Measurements from ENCODE around the gene DLX4.

DLX4 gene

DNA sequence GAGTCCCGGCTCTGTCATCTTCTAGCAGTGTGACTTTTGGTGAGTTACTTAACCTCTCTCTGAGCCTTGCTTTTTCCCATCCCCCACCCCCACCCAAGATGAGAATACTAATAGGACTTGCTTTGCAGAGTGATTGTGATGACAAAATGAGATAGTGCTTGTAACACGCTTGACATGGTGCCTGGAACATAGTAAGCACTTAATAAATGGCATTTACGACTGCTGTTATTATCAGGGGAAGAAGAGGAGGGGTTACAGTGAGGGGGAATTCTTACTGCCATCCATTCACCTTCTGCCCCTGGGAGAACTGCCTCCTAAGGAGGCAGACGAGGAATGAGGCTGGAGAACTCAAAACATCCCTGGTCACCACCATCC is 7.8 kb downstream of the DLX4 start:
- H3K9me3 ChIP-seq (ENCODE audit: low read length): no peaks in the 10 kb centered on the region
- peaks cover 2% of the 10 kb centered on the region for H3K4me1 ChIP-seq (ENCODE audit: insufficient read depth, low read length)
- no peaks in the 10 kb centered on the region for H3K36me3 ChIP-seq (ENCODE audit: insufficient read depth, low read length)
- no peak overlapping the region for H2AFZ ChIP-seq (ENCODE audit: low read depth, low read length)
- H3K27me3 ChIP-seq (ENCODE audit: insufficient read depth, low read length): peaks cover 90% of the 10 kb centered on the region
- H3K4me3 ChIP-seq (ENCODE audit: low read length): no peak overlapping the region

DNA sequence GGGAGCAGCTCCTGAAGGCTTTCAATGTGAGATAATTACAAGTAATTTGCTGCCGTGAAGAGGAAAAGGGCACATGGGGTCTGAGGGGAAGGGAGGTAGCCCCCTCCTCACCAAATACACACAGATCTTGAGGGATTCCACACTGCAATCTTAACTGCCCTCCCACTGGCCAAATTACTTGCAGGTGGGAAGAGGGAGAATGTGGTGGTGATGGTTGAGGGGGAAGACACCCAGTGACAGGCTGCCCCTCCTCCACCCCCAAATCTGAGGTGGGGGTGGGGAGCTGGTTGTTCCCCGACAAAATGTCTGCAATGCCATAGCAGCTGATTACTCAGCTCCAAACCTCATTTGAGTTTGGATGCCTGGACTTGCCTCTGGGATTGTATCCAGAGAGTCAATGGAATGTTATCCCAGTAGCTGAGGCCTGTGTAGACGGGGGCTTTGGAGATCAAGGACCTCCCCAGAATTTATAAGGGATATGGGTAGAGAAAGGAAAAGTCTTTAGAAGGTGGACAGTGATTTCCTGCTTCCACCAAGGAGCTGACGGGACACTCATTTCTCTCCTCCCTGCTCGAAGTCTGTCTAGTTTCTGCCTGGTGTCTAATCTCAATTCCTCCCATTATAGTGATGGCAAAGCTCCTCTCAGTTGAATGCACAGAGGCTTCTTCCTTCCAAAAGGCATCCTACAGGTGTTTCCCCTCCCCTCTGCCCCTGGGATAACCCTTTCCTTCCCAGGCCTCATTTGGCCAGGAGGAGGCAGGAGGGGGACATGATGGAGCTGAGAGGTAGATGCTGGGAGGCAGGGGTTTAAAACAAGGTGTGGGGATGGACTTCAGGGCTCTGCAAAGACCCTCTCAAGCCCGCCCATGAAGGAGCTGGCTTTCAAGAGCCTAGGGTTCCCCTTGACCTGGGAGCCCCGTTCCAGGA is 8.7 kb downstream of the DLX4 start:
- H3K4me1 ChIP-seq (ENCODE audit: insufficient read depth, low read length): peaks cover under 1% of the 10 kb centered on the region
- peaks cover 87% of the 10 kb centered on the region for H3K27me3 ChIP-seq (ENCODE audit: insufficient read depth, low read length)

DNA sequence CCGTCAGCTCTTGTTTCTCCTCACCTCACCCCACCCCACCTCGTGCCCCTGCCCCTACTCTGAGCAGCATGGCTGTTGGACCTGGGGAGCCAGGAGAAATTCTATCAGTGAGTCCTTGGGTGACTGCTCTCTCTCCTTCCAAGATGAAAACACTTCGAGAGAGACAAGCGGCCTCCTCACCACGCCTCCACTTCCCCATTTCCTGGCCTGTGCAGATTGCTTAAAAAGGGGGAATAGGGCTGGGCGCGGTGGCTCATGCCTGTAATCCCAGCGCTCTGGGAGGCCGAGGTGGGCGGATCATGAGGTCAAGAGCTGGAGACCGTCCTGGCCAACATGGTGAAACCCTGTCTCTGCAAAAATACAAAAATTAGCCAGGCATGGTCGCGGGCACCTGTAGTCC is 9.5 kb downstream of the DLX4 start:
- peaks cover 79% of the 10 kb centered on the region for H3K27me3 ChIP-seq (ENCODE audit: insufficient read depth, low read length)
- no peak overlapping the region for H2AFZ ChIP-seq (ENCODE audit: low read depth, low read length)
- no peaks in the 10 kb centered on the region for H3K9me3 ChIP-seq (ENCODE audit: low read length)
- no peak overlapping the region for H3K4me3 ChIP-seq (ENCODE audit: low read length)
- H3K36me3 ChIP-seq (ENCODE audit: insufficient read depth, low read length): no peaks in the 10 kb centered on the region
- H3K4me1 ChIP-seq (ENCODE audit: insufficient read depth, low read length): no peaks in the 10 kb centered on the region

More for the DNA sequence above, 8.7 kb downstream of the DLX4 start:
- H3K4me3 ChIP-seq (ENCODE audit: low read length): no peak overlapping the region
- H3K9me3 ChIP-seq (ENCODE audit: low read length): no peaks in the 10 kb centered on the region
- no peak overlapping the region for H2AFZ ChIP-seq (ENCODE audit: low read depth, low read length)
- H3K36me3 ChIP-seq (ENCODE audit: insufficient read depth, low read length): no peaks in the 10 kb centered on the region

DNA sequence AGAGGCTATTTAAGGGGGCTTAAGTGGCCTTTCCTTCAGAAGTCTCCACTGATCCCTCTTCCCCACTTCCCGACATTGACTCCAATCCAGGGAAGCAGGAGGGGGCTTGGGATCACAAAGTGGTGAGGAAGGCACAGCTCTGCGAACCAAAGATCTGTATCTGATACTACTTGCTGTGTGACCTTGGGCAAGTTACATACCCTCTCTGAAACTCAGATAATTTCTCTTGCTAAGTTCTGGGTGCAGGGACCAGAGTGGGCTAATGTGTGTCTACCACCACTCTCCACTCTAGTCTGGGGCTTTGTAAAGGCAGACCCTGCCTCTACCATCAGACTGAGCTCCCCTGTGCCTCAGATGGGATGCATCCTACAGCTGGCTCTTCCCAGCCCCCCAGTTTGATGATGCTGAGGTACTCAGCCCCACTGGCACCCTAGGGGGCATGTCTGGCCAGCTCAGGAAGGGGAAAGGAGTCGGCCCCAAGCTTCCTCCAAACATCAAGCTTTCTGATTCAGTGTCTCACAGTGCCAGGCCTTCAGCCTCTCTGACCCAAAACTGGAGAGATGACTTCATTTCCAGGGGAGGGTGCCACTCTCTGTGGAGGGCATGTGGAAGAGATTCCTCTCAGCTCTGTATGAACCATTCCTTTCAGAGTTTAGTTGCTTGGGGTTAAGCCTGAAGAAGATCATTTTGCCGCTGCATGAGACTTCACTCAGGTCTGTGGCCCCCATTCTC is 10.9 kb downstream of the DLX4 start:
- H3K4me3 ChIP-seq (ENCODE audit: low read length): no peak overlapping the region
- H3K27me3 ChIP-seq (ENCODE audit: insufficient read depth, low read length): peaks cover 70% of the 10 kb centered on the region
- H3K36me3 ChIP-seq (ENCODE audit: insufficient read depth, low read length): no peaks in the 10 kb centered on the region
- no peak overlapping the region for H2AFZ ChIP-seq (ENCODE audit: low read depth, low read length)
- H3K4me1 ChIP-seq (ENCODE audit: insufficient read depth, low read length): no peaks in the 10 kb centered on the region
- no peaks in the 10 kb centered on the region for H3K9me3 ChIP-seq (ENCODE audit: low read length)

DNA sequence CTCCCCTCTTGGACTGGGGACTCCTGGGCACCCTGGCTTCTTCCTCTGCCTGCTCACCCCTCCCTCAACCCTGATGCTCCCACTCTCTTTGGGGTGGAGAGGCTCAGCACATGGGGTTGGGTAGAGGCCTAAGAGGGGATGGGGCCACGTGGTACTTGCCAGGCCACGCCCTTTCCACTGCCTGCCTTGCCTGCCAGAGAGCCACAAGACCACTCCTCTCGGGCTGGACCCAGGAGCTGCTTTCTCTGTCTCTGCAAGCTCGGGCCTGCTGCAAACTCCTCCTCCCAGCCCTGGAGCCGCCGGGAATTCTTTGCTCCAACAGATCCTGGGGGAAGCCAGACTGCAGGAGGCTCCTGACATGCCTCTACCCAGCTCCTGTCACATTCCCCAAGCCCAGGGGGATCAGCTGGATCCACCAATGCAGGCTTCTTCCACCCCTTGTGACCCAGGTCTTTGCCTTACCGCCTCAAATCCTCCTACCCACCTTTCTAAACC is 11.8 kb downstream of the DLX4 start:
- H3K4me1 ChIP-seq (ENCODE audit: insufficient read depth, low read length): no peaks in the 10 kb centered on the region
- no peaks in the 10 kb centered on the region for H3K9me3 ChIP-seq (ENCODE audit: low read length)
- H2AFZ ChIP-seq (ENCODE audit: low read depth, low read length): no peak overlapping the region
- no peak overlapping the region for H3K4me3 ChIP-seq (ENCODE audit: low read length)
- H3K27me3 ChIP-seq (ENCODE audit: insufficient read depth, low read length): peaks cover 64% of the 10 kb centered on the region
- no peaks in the 10 kb centered on the region for H3K36me3 ChIP-seq (ENCODE audit: insufficient read depth, low read length)

DNA sequence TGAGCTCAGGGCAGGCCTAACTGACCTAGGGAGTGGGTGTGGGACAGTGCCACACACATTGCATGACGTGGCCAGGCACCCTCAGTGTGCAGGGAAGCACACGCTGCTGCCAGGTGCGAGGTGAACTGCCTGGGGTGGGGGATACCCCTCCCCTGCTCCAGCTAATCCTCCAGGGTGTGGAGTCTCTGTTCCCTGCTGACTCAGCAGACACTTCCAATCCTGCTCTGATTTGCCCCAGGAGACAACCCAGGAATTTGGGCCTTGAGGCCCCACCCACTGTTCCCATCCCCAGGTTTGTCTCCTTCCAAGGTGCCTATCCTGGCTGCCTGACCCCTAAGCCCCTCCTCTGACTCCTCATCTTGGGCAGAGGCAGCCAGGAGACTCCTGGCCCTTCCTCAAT is 15.3 kb downstream of the DLX4 start:
- no peaks in the 10 kb centered on the region for H3K9me3 ChIP-seq (ENCODE audit: low read length)
- no peaks in the 10 kb centered on the region for H3K36me3 ChIP-seq (ENCODE audit: insufficient read depth, low read length)

DNA sequence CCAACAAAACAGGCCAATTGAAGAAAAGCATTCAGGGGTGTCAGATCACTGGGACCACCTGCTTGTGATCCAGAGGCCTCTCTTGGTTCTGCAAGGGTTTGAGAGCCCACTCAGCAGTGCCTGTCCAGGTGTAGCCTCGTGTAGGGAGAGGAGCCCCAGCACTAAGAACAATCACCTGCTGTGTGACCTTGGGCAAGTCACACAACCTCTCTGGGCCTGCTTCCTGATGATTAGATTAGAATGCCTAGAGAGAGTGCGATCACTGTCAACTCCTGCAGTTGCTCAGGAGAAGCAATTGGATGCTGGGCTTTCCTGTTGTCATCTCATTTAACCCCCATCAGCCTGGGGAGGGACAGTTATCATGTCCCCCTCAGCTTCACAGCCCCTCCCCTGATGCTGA is 15.8 kb downstream of the DLX4 start:
- H3K4me3 ChIP-seq (ENCODE audit: low read length): no peak overlapping the region
- no peaks in the 10 kb centered on the region for H3K9me3 ChIP-seq (ENCODE audit: low read length)
- H3K4me1 ChIP-seq (ENCODE audit: insufficient read depth, low read length): no peaks in the 10 kb centered on the region
- H3K36me3 ChIP-seq (ENCODE audit: insufficient read depth, low read length): no peaks in the 10 kb centered on the region
- H3K27me3 ChIP-seq (ENCODE audit: insufficient read depth, low read length): peaks cover 65% of the 10 kb centered on the region
- no peak overlapping the region for H2AFZ ChIP-seq (ENCODE audit: low read depth, low read length)

More for the DNA sequence above, 15.3 kb downstream of the DLX4 start:
- Histone ChIP-seq H3K4me3 (ENCODE audit: low read length) (no peak overlapping the region), H3K27me3 (ENCODE audit: insufficient read depth, low read length) (peaks cover 64% of the 10 kb centered on the region), H3K4me1 (ENCODE audit: insufficient read depth, low read length) (no peaks in the 10 kb centered on the region), H2AFZ (ENCODE audit: low read depth, low read length) (no peak overlapping the region)

DNA sequence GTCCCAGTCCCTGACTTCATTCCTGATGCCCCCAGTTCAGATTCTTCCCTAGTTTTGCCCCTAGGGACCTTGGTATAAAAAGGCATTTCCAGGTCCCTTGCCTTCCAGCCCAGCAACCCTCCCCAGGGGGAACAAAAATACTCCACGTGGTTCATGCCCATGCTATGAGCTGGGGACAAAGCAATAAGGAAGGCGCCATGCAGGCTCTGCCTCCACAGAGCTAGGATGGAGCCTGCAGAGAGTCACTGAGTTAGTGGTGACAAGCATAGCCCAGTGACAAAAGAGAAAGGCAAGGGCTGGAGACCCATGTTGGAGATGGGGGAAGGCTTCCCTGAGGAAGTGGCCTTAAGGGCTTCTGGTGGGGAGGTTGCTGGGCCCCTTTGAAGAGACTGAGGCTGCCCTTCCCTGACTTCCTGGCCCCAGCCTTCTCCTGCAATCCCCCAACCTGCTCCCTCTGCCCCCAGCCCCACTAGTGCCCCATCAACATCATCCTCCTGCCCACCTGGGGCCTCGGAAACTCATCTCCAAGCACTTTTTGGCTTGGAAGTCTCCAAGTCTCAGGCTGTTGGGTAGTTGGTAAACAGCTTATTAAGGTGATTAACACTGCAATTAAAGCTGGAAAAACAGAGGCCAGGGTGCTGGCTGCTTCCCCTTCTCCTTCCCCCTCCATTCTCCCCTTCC is 16.5 kb downstream of the DLX4 start:
- Histone ChIP-seq H3K36me3 (ENCODE audit: insufficient read depth, low read length) (no peaks in the 10 kb centered on the region), H3K4me3 (ENCODE audit: low read length) (no peak overlapping the region), H3K4me1 (ENCODE audit: insufficient read depth, low read length) (no peaks in the 10 kb centered on the region), H2AFZ (ENCODE audit: low read depth, low read length) (no peak overlapping the region), H3K9me3 (ENCODE audit: low read length) (no peaks in the 10 kb centered on the region), H3K27me3 (ENCODE audit: insufficient read depth, low read length) (peaks cover 61% of the 10 kb centered on the region)

DNA sequence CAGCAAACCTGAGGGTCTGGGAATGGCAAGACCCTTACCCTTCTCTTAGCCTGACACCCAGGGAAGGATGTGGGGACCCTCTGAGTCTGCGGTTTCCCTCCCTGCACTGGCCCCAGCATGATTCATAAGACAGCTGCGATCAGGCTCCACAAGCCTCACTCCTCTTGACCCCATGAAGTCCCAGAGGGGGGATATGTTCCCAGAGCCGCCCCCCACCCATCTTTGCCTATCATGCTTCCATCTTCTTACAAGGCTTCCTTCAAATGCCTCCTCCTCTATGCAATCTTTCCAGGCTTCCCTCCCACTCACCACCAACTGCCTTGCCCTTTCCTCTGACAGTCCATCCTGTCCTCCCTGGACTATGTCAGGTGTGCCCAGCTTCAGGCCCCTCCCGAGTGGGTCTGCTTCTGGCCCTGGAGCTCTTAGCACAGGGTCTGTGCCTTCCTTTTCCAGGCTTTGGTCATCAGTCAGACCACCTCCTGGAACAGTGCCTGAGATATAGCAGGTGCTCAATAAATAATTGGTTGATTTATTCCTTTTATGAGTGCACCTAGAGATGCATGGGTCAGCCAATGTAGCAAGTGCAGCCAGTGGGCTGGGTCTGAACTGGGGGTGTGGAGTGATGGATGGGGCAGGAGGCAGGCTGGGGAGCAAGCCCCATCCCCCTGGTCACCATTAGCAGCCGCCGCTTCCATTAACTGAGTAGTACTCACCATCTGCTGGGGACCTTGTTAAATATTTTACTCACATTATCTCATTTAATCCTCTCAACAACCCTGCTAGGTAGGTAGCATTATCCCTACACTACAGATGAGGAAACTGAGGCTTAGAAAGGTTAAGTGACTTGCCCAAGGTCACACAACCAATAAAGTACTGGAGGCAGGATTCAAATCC is 17.7 kb downstream of the DLX4 start:
- H3K4me1 ChIP-seq (ENCODE audit: insufficient read depth, low read length): no peaks in the 10 kb centered on the region
- H2AFZ ChIP-seq (ENCODE audit: low read depth, low read length): no peak overlapping the region
- H3K9me3 ChIP-seq (ENCODE audit: low read length): no peaks in the 10 kb centered on the region
- no peak overlapping the region for H3K4me3 ChIP-seq (ENCODE audit: low read length)
- H3K27me3 ChIP-seq (ENCODE audit: insufficient read depth, low read length): peaks cover 62% of the 10 kb centered on the region
- H3K36me3 ChIP-seq (ENCODE audit: insufficient read depth, low read length): no peaks in the 10 kb centered on the region

DNA sequence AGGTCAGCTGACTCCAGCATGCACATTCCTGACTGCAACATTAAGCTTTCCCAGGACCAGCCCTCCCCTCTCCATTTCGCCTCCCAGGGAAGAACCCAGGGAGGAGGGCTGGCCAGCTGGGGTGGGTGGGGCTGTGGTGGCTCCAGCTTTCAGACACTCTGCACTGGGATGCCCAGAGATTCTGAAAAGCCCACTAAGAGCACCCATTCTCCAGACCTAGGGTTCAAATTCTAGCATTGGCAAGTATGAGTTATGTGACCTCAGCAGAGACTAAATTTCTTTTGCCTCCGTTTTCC is 18.2 kb downstream of the DLX4 start:
- Histone ChIP-seq H3K36me3 (ENCODE audit: insufficient read depth, low read length) (no peaks in the 10 kb centered on the region), H3K4me3 (ENCODE audit: low read length) (no peak overlapping the region), H2AFZ (ENCODE audit: low read depth, low read length) (no peak overlapping the region), H3K9me3 (ENCODE audit: low read length) (no peaks in the 10 kb centered on the region), H3K27me3 (ENCODE audit: insufficient read depth, low read length) (peaks cover 65% of the 10 kb centered on the region), H3K4me1 (ENCODE audit: insufficient read depth, low read length) (no peaks in the 10 kb centered on the region)

DNA sequence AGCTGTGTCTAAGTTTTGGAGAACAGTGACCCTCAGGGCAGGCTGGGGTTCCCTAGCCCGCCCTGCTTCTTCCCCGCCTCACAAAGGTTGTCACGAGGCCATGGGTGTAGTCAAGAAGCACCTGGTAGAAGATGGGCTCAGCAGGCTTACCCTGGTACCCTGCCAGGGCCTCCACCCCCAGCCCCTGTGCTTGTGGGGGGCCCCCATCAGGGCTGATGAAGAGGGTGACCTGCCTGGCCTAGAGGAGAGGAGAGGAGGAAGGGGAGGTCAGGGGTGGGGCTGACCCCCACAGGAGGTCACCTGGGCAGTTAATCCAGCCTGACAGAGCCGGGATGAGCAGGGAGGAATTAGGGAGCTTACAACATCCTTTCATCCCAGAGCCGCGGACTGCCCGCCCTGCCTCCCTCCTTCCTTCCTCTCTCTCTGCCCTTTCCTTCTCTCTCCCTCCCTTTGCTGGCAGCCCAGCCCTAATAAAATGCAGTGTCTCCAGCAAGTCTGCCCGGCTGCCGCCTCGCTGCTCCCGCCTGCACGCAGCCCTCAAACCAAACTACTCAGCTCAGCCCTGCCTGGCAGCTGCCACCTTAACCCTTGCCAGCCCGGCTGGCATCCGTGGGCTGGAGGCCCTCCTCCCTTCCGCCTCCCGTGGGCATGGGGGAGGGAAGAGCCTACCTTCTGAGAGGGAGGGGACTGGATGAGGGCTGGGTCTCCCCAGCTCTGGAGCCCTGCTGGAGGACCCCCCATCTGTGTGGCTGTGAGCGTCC is 18.9 kb downstream of the DLX4 start:
- no peaks in the 10 kb centered on the region for H3K36me3 ChIP-seq (ENCODE audit: insufficient read depth, low read length)
- H3K9me3 ChIP-seq (ENCODE audit: low read length): no peaks in the 10 kb centered on the region
- H3K27me3 ChIP-seq (ENCODE audit: insufficient read depth, low read length): peaks cover 69% of the 10 kb centered on the region
- H3K4me1 ChIP-seq (ENCODE audit: insufficient read depth, low read length): no peaks in the 10 kb centered on the region
- H3K4me3 ChIP-seq (ENCODE audit: low read length): no peak overlapping the region
- no peak overlapping the region for H2AFZ ChIP-seq (ENCODE audit: low read depth, low read length)

DNA sequence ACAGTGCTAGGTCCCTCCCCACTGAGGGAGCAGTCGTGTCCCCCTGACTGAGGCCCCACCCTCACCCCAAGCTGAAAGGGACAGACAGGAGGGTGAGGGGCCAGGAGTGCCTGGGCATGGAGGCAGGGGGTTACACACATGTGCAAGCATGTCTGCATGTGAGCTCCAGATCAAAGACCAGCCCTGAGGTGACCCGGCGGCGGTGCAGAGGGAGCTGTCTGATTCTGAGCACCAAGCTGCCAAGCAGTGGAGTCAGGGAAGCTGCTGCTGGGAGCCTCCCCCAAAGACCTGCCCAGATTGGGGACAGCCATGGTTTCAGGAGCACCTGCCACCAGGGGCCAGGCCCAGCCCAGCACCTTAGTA is 20.5 kb downstream of the DLX4 start:
- Histone ChIP-seq H3K9me3 (ENCODE audit: low read length) (peaks cover under 1% of the 10 kb centered on the region), H3K4me3 (ENCODE audit: low read length) (no peak overlapping the region), H3K4me1 (ENCODE audit: insufficient read depth, low read length) (no peaks in the 10 kb centered on the region), H2AFZ (ENCODE audit: low read depth, low read length) (no peak overlapping the region), H3K27me3 (ENCODE audit: insufficient read depth, low read length) (peaks cover 78% of the 10 kb centered on the region), H3K36me3 (ENCODE audit: insufficient read depth, low read length) (no peaks in the 10 kb centered on the region)

Measured in neuron (in vitro differentiated cells).